HEK293 (cell line): ENCODE measurements around the gene COMP.

Experiments
- CTCF ChIA-PET: fragments of 350-600 bp; formaldehyde crosslinking; extraction: SDS; loops from one replicate; lab custom pipeline; 2021; ENCODE audit warnings: antibody characterized with exemption; lab: Yijun Ruan, JAX
- POLR2A ChIA-PET: fragments of 300-600 bp; formaldehyde crosslinking; extraction: SDS; loops from one replicate; lab custom pipeline; 2020; ENCODE audit warnings: antibody characterized with exemption, inconsistent platforms; lab: Yijun Ruan, JAX
- H3K27ac ChIP-seq: fragments of 200-500 bp; sonication (Bioruptor generic); 2 replicates; pipeline ENCODE4 v1.5.1; 2014; ENCODE audit warnings: low read depth, low read length, control low read depth, inconsistent platforms; ENCODE audit errors: extremely low read depth
- H3K36me3 ChIP-seq, 2 experiments: fragments of 200-500 bp in 1 of 2; sonication (Bioruptor generic) in 1 of 2; 1 replicate in 1 of 2; 2 replicates in 1 of 2; pipeline ENCODE4 v1.5.1; 2014 to 2017; ENCODE audit warnings: inconsistent platforms in 2 of 2, low read length in 2 of 2; ENCODE audit not compliant: control insufficient read depth in 2 of 2, insufficient read depth in 1 of 2
- H3K4me1 ChIP-seq: fragments of 200-500 bp; sonication (Bioruptor generic); 2 replicates; pipeline ENCODE4 v1.5.1; 2014; ENCODE audit warnings: mild to moderate bottlenecking, low read length, inconsistent platforms; ENCODE audit not compliant: control insufficient read depth, insufficient read depth
- H3K4me3 ChIP-seq: 2 replicates; pipeline ENCODE4 v1.5.1; 2011; ENCODE audit warnings: low read depth, mild to moderate bottlenecking, control low read depth, low read length, moderate library complexity
- H3K9me3 ChIP-seq: fragments of 200-500 bp; sonication (Bioruptor generic); 2 replicates; pipeline ENCODE4 v1.5.1; 2014; ENCODE audit warnings: low read depth, low read length, inconsistent platforms; ENCODE audit not compliant: control insufficient read depth, insufficient read depth
- BCL11A ChIP-seq: fragments of 450-650 bp; formaldehyde crosslinking; IDR thresholded peaks from 2 replicates; pipeline ENCODE4 v1.5.1; 2016; ENCODE audit warnings: low read depth, missing biosample characterization, missing genetic modification characterization
- PATZ1 ChIP-seq: fragments of 450-650 bp; formaldehyde crosslinking; IDR thresholded peaks from 2 replicates; pipeline ENCODE4 v1.5.1; 2016; ENCODE audit warnings: missing biosample characterization, missing genetic modification characterization
- PRDM1 ChIP-seq: fragments of 450-650 bp; formaldehyde crosslinking; IDR thresholded peaks from 2 replicates; pipeline ENCODE4; 2016; ENCODE audit warnings: missing biosample characterization, missing genetic modification characterization
- PRDM10 ChIP-seq: fragments of 450-650 bp; formaldehyde crosslinking; IDR thresholded peaks from 2 replicates; pipeline ENCODE4 v1.5.1; 2016; ENCODE audit warnings: missing biosample characterization, missing genetic modification characterization
- PRDM4 ChIP-seq: fragments of 450-650 bp; formaldehyde crosslinking; IDR thresholded peaks from 2 replicates; pipeline ENCODE4 v1.5.1; 2017; ENCODE audit warnings: missing biosample characterization, missing genetic modification characterization
- SP2 ChIP-seq: fragments of 450-650 bp; formaldehyde crosslinking; IDR thresholded peaks from 2 replicates; pipeline ENCODE4 v1.5.1; 2016; ENCODE audit warnings: missing biosample characterization, missing genetic modification characterization
- ZNF138 ChIP-seq: fragments of 450-650 bp; formaldehyde crosslinking; IDR thresholded peaks from 2 replicates; pipeline ENCODE4 v1.5.1; 2016; ENCODE audit warnings: missing biosample characterization, missing genetic modification characterization, borderline replicate concordance
- ZNF248 ChIP-seq: fragments of 450-650 bp; formaldehyde crosslinking; IDR thresholded peaks from 2 replicates; pipeline ENCODE4 v1.5.1; 2017; ENCODE audit warnings: missing biosample characterization, missing genetic modification characterization
- ZNF404 ChIP-seq: fragments of 450-650 bp; formaldehyde crosslinking; IDR thresholded peaks from 2 replicates; pipeline ENCODE4 v1.5.1; 2017; ENCODE audit warnings: missing biosample characterization, missing genetic modification characterization
- ZNF560 ChIP-seq: fragments of 450-650 bp; formaldehyde crosslinking; IDR thresholded peaks from 2 replicates; pipeline ENCODE4 v1.5.1; 2017; ENCODE audit warnings: missing biosample characterization, missing genetic modification characterization, borderline replicate concordance
- ZNF785 ChIP-seq: fragments of 450-650 bp; formaldehyde crosslinking; IDR thresholded peaks from 2 replicates; pipeline ENCODE4 v1.5.1; 2016; ENCODE audit warnings: missing biosample characterization, missing genetic modification characterization
- TF ChIP-seq, protein P1 (sequence below): fragments of 450-650 bp; IDR thresholded peaks from 2 replicates; pipeline ENCODE4 v1.5.1; 2018; ENCODE audit warnings: missing biosample characterization, mild to moderate bottlenecking, missing genetic modification characterization
- TF ChIP-seq, protein P2 (sequence below): fragments of 450-650 bp; formaldehyde crosslinking; IDR thresholded peaks from 2 replicates; pipeline ENCODE4 v1.5.1; 2017; ENCODE audit warnings: missing biosample characterization, mild to moderate bottlenecking, missing genetic modification characterization, moderate library complexity

Gene COMP

DNA sequence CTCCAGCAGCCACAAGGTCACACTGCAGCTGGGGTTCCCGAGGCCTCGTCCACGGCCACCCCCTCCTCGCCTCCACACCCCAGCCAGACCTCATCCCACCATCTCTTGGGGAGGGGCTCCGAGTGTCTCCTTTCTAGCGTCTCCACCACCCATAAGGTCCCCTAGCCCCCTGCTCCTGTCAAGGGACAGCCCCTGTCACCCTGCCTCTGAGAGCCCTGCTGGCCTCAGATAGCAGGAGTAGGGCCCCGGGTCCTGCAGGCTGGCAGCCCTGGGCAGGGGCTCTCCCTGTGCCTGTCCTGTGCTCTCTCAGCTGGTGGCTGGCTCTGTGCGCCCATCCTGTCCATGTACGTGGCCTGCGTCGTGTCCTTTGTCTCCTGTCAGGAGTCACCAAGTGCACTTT is 17.0 kb downstream of the COMP start (continued):
- no peak for TF ChIP-seq ZNF138 (tag by site-specific recombination)

GRCh38 chr19:18773682-18774081 is 17.4 kb downstream of the COMP start:
- ChIA-PET CTCF (interaction anchor here (0.5 to 1.1 kb wide), 4 partner anchors 72 to 96 kb away, joined by 3 to 7 read pairs (median 7); no protein-coding TSS in a partner anchor), POLR2A (no interaction called here)
- TF ChIP-seq, protein P1, sequence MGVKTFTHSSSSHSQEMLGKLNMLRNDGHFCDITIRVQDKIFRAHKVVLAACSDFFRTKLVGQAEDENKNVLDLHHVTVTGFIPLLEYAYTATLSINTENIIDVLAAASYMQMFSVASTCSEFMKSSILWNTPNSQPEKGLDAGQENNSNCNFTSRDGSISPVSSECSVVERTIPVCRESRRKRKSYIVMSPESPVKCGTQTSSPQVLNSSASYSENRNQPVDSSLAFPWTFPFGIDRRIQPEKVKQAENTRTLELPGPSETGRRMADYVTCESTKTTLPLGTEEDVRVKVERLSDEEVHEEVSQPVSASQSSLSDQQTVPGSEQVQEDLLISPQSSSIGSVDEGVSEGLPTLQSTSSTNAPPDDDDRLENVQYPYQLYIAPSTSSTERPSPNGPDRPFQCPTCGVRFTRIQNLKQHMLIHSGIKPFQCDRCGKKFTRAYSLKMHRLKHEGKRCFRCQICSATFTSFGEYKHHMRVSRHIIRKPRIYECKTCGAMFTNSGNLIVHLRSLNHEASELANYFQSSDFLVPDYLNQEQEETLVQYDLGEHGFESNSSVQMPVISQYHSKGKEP (tag by site-specific recombination), result no peak
- TF ChIP-seq ZNF248 (tag by site-specific recombination), result no peak
- no peak for TF ChIP-seq SP2
- TF ChIP-seq PRDM10 (tag by site-specific recombination), result no peak
- no peak for TF ChIP-seq PRDM4
- TF ChIP-seq PATZ1 (tag by site-specific recombination), result no peak
- no peak for TF ChIP-seq ZNF785 (tag by site-specific recombination)
- TF ChIP-seq ZNF404 (tag by site-specific recombination), result no peak
- no peak for TF ChIP-seq ZNF138 (tag by site-specific recombination)
- TF ChIP-seq PRDM1 (tag by site-specific recombination), result no peak
- no peaks in the 10 kb centered on the region for H3K4me1 ChIP-seq
- no peaks in the 10 kb centered on the region for H3K9me3 ChIP-seq
- no peak overlapping the region for H3K4me3 ChIP-seq
- H3K36me3 ChIP-seq, result no peaks in the 10 kb centered on the region
- H3K27ac ChIP-seq, result no peak overlapping the region

DNA sequence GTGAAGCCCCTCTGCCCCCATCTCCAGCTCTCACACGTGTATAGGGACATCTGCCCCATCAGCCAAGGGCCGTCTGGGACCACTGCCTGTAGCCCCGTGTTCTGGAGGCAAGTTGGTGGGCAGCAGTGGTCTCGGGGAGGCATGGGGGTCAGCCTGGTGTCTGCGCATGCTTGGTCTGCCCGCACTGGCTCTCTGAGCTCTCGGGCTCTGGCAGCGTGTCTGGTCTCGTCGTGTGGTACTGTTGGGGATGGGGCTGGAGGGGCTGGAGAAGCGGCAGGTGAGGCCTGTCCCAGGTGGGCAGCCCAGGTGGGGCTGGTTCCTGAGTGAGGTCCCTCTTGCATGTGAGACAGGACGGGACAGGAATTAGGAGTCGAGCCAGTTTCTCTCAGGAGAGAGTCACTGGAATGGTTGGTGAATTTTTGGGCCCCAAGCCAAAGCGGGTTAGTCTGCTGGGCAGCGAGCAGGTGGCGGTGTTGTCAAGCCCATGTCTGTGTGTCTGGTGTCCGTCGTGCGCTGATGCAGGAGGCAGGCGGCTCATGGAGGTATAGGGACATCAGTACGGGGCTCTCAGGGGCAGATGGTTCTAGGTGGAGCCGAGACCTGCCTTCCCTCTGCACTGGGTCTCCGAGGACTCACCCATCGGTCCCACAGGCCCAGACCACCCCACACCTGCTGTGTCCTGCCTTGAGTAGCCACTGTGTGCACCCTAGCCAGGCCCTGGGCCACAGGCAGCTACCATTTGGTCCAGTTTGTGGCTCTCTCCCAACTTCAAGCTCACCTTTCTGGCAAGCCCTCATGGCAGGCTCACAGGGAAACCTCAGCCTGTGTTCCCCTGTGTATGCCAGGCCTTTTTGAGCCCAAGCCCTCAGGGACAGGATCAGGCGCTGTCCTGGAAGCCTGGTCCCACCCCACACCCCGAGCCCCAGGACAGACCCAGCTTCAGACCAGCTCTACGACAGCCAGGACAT is 18.2 kb downstream of the COMP start:
- H3K4me3 ChIP-seq, result no peak overlapping the region
- POLR2A ChIA-PET, result interaction anchor here (0.6 kb wide), 1 partner anchor 1581 kb away, joined by 4 read pairs; no protein-coding TSS in a partner anchor
- no peaks in the 10 kb centered on the region for H3K4me1 ChIP-seq
- H3K9me3 ChIP-seq, result no peaks in the 10 kb centered on the region
- CTCF ChIA-PET, result interaction anchor here (0.6 to 1.1 kb wide), 5 partner anchors 9 to 213 kb away, joined by 3 to 7 read pairs (median 3); no protein-coding TSS in a partner anchor
- H3K36me3 ChIP-seq, result no peaks in the 10 kb centered on the region
- no peak overlapping the region for H3K27ac ChIP-seq
- no peak for TF ChIP-seq BCL11A (tag by site-specific recombination)
- no peak for TF ChIP-seq ZNF560 (tag by site-specific recombination)
- TF ChIP-seq, protein P2, sequence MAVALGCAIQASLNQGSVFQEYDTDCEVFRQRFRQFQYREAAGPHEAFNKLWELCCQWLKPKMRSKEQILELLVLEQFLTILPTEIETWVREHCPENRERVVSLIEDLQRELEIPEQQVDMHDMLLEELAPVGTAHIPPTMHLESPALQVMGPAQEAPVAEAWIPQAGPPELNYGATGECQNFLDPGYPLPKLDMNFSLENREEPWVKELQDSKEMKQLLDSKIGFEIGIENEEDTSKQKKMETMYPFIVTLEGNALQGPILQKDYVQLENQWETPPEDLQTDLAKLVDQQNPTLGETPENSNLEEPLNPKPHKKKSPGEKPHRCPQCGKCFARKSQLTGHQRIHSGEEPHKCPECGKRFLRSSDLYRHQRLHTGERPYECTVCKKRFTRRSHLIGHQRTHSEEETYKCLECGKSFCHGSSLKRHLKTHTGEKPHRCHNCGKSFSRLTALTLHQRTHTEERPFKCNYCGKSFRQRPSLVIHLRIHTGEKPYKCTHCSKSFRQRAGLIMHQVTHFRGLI, result no peak
